HEK293T (cell line): Measurements from ENCODE around the gene L2HGDH.

ENCODE experiments used
- ARNT ChIP-seq: fragments of 450-650 bp; IDR thresholded peaks from 2 replicates; pipeline ENCODE4 v1.6.1; 2017; ENCODE audit warnings: mild to moderate bottlenecking
- BHLHE40 ChIP-seq: fragments of 450-650 bp; IDR thresholded peaks from 2 replicates; pipeline ENCODE4 v1.6.1; 2016; ENCODE audit warnings: mild to moderate bottlenecking, moderate library complexity, borderline replicate concordance
- CTBP1 ChIP-seq: fragments of 450-650 bp; IDR thresholded peaks from 2 replicates; pipeline ENCODE4 v1.6.1; 2016; ENCODE audit warnings: borderline replicate concordance
- FOXA1 ChIP-seq: fragments of 450-650 bp; IDR thresholded peaks from 2 replicates; pipeline ENCODE4 v1.6.1; 2016; ENCODE audit warnings: mild to moderate bottlenecking
- FOXM1 ChIP-seq: fragments of 450-650 bp; IDR thresholded peaks from 2 replicates; pipeline ENCODE4 v1.6.1; 2017; ENCODE audit warnings: mild to moderate bottlenecking, borderline replicate concordance
- HDGF ChIP-seq: fragments of 450-650 bp; IDR thresholded peaks from 2 replicates; pipeline ENCODE4 v1.6.1; 2017; ENCODE audit warnings: antibody characterized with exemption, borderline replicate concordance
- NFRKB ChIP-seq: fragments of 450-650 bp; IDR thresholded peaks from 2 replicates; pipeline ENCODE4 v1.6.1; 2016; ENCODE audit warnings: mild to moderate bottlenecking, moderate library complexity
- SP1 ChIP-seq: fragments of 450-650 bp; IDR thresholded peaks from 2 replicates; pipeline ENCODE4 v1.6.1; 2017
- SUZ12 ChIP-seq: fragments of 450-650 bp; IDR thresholded peaks from 2 replicates; pipeline ENCODE4 v1.6.1; 2016; ENCODE audit warnings: mild to moderate bottlenecking
- TARDBP ChIP-seq: fragments of 450-650 bp; IDR thresholded peaks from 2 replicates; pipeline ENCODE4 v1.6.1; 2016
- ZNF384 ChIP-seq: fragments of 450-650 bp; IDR thresholded peaks from 2 replicates; pipeline ENCODE4 v1.6.1; 2016
- TF ChIP-seq, protein P1 (sequence below): fragments of 450-650 bp; IDR thresholded peaks from 2 replicates; pipeline ENCODE4 v1.6.1; 2016

- TF ChIP-seq ARNT (no peak), SUZ12 (no peak), NFRKB (no peak), TARDBP (no peak), FOXM1 (no peak), CTBP1 (no peak), HDGF (no peak), SP1 (no peak), BHLHE40 (no peak), ZNF384 (no peak), FOXA1 (no peak)
- TF ChIP-seq, protein P1, sequence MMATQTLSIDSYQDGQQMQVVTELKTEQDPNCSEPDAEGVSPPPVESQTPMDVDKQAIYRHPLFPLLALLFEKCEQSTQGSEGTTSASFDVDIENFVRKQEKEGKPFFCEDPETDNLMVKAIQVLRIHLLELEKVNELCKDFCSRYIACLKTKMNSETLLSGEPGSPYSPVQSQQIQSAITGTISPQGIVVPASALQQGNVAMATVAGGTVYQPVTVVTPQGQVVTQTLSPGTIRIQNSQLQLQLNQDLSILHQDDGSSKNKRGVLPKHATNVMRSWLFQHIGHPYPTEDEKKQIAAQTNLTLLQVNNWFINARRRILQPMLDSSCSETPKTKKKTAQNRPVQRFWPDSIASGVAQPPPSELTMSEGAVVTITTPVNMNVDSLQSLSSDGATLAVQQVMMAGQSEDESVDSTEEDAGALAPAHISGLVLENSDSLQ = no peak
Observed at GRCh38 chr14:50210074-50210473, 102.0 kb downstream of the L2HGDH start.
